ENCODE measurements around the gene ZNF593. TPM values are rescaled to one million over a fixed set of nuclear protein-coding genes. Genes with fewer than 3 reads are reported as not detected.

ZNF593 gene
- total and polyA plus RNA-seq, 9 of the 15 experiments (the other 6 are each of a cell fraction or from before 2014, with no cell fraction given), result 9.8 to 334 (median 48.2) TPM

DNA sequence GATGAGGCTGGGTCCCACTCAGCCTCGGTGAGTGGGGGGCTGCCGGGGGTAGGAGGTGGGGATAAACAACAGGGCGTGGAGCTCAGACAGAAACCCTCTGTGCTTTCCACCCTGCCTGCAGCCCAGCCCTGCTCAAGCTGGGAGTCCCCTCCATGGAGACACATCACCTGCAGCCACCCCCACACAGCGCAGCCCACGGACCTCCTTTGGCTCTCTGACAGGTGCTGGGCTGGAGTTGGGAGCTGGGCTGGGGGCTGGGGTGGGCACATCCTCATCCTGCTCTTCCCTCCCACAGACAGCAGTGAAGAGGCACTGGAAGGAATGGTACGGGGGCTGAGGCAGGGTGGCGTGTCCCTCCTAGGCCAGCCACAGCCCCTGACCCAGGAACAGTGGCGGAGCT is 18.8 kb downstream of the ZNF593 start:
- ChIA-PET POLR2A (interaction anchor here (0.8 kb wide), 1 partner anchor 12 kb away, joined by 3 read pairs; no protein-coding TSS in a partner anchor), CTCF (ENCODE audit: low intra/inter-chr PET ratio) (no interaction called here)
- Histone ChIP-seq H3K27ac (ENCODE audit: extremely low read depth, low read depth, low read length) (no peak overlapping the region), H3K9ac (ENCODE audit: insufficient read depth in 1 of 2, low read depth in 2 of 2, low read length in 2 of 2) (peak overlapping the region in 1 of 2 experiments; percentile 65; a peak in 2 of 4 replicates), H2AFZ (ENCODE audit: low read depth, low read length) (no peak overlapping the region), H3K4me3 (no peak overlapping the region), H3K36me3 (ENCODE audit: control insufficient read depth, insufficient read depth, low read length) (no peaks in the 10 kb centered on the region), H3K4me2 (ENCODE audit: insufficient read depth, low read length) (no peak overlapping the region), H3K27me3 (ENCODE audit: control insufficient read depth in 2 of 2, insufficient read depth in 2 of 2, low read length in 2 of 2) (no peaks in the 10 kb centered on the region), H3K9me3 (replicated peaks; ENCODE audit: control insufficient read depth, insufficient read depth, low read depth, low read length) (no peaks in the 10 kb centered on the region), H3K79me2 (ENCODE audit: control insufficient read depth, insufficient read depth, low read length) (no peaks in the 10 kb centered on the region), H4K20me1 (replicated peaks; ENCODE audit: control insufficient read depth, insufficient read depth, low read length) (0 out of 2 replicates have a peak, but pooled peaks cover 6% of the 10 kb centered on the region), H3K4me1 (replicated peaks in 1 of 2; ENCODE audit: control insufficient read depth in 2 of 2, insufficient read depth in 2 of 2, low read length in 2 of 2) (peaks cover 0 to 27% of the 10 kb centered on the region in 2 experiments; a peak in 2 of 5 replicates), H3K9me1 (ENCODE audit: control insufficient read depth, insufficient read depth, low read length) (no peaks in the 10 kb centered on the region)
- in situ Hi-C loops (cut with MboI), result no loop called here
- intact Hi-C loops (cut with micrococcal nuclease), result no loop called here
- TF ChIP-seq ZNF766 (CRISPR knock-in tag; conservative IDR thresholded peaks at IDR 0.05), result no peak
- WGBS (ENCODE audit: insufficient coverage, low coverage, missing lambda C conversion rate), result 79% methylated on average over 8 of the region's 8 CpGs
- no TSS peak for BruUV-seq (replicated peaks)
- no peak for DNase-seq (ENCODE audit: extremely low read depth in 1 of 4, low spot score in 3 of 4)
- ATAC-seq, result no peak
- FAIRE-seq, result no peak

DNA sequence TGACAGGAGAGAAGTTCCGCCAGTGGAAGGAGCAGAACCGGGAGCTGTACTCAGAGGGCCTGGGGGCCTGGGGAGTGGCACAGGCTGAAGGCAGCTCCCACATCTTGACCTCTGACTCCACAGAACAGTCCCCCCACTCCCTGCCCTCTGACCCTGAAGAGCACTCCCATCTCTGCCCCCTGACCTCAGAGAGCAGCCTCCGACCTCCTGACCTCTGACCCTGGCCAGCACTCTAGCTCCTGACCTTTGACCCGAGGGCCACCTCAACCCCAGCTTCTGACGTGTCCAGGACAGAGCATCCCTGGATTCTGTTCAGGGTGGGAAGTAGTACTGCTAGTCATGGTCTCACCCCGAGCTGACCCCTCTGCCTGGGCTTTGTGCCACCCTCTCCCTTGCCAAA is 19.6 kb downstream of the ZNF593 start:
- 51% methylated on average over 6 of the region's 6 CpGs for WGBS (ENCODE audit: insufficient coverage, low coverage, missing lambda C conversion rate)
- Histone ChIP-seq H3K4me3 (no peak overlapping the region), H3K4me2 (ENCODE audit: insufficient read depth, low read length) (no peak overlapping the region), H3K4me1 (replicated peaks in 1 of 2; ENCODE audit: control insufficient read depth in 2 of 2, insufficient read depth in 2 of 2, low read length in 2 of 2) (peaks cover 0 to 27% of the 10 kb centered on the region in 2 experiments; a peak in 2 of 5 replicates), H3K36me3 (ENCODE audit: control insufficient read depth, insufficient read depth, low read length) (no peaks in the 10 kb centered on the region), H3K27me3 (ENCODE audit: control insufficient read depth in 2 of 2, insufficient read depth in 2 of 2, low read length in 2 of 2) (no peaks in the 10 kb centered on the region), H3K9me1 (ENCODE audit: control insufficient read depth, insufficient read depth, low read length) (no peaks in the 10 kb centered on the region), H3K27ac (ENCODE audit: extremely low read depth, low read depth, low read length) (no peak overlapping the region), H2AFZ (ENCODE audit: low read depth, low read length) (peak overlapping the region; percentile 67; the same call in 1 of the 2 replicates), H4K20me1 (replicated peaks; ENCODE audit: control insufficient read depth, insufficient read depth, low read length) (0 out of 2 replicates have a peak, but pooled peaks cover 6% of the 10 kb centered on the region), H3K9me3 (replicated peaks; ENCODE audit: control insufficient read depth, insufficient read depth, low read depth, low read length) (no peaks in the 10 kb centered on the region), H3K79me2 (ENCODE audit: control insufficient read depth, insufficient read depth, low read length) (no peaks in the 10 kb centered on the region), H3K9ac (ENCODE audit: insufficient read depth in 1 of 2, low read depth in 2 of 2, low read length in 2 of 2) (0 out of 4 replicates have a peak overlapping the region, but pooled peaks of 1 of the 2 experiments have one; percentile 65)
- no peak for FAIRE-seq
- DNase-seq (ENCODE audit: extremely low read depth in 1 of 4, low spot score in 3 of 4), result peak in 1 of 4 experiments; percentile 30
- intact Hi-C loops (cut with micrococcal nuclease) (no loop called here), in situ Hi-C loops (cut with MboI) (no loop called here)
- ATAC-seq, result peak; percentile 17; the same call in 2 of the 3 replicates
- no TSS peak for BruUV-seq (replicated peaks)
- ChIA-PET POLR2A (interaction anchor here (0.6 to 1.4 kb wide), 6 partner anchors 11 to 82 kb away, joined by 3 to 4 read pairs (median 3); partner anchors contain the start of genes CNKSR1 and ZNF593), CTCF (ENCODE audit: low intra/inter-chr PET ratio) (interaction anchor here (0.6 to 1.6 kb wide), 3 partner anchors 45 to 199 kb away, joined by 3 to 4 read pairs (median 3); partner anchors contain the start of gene CEP85)
- TF ChIP-seq, protein P1, sequence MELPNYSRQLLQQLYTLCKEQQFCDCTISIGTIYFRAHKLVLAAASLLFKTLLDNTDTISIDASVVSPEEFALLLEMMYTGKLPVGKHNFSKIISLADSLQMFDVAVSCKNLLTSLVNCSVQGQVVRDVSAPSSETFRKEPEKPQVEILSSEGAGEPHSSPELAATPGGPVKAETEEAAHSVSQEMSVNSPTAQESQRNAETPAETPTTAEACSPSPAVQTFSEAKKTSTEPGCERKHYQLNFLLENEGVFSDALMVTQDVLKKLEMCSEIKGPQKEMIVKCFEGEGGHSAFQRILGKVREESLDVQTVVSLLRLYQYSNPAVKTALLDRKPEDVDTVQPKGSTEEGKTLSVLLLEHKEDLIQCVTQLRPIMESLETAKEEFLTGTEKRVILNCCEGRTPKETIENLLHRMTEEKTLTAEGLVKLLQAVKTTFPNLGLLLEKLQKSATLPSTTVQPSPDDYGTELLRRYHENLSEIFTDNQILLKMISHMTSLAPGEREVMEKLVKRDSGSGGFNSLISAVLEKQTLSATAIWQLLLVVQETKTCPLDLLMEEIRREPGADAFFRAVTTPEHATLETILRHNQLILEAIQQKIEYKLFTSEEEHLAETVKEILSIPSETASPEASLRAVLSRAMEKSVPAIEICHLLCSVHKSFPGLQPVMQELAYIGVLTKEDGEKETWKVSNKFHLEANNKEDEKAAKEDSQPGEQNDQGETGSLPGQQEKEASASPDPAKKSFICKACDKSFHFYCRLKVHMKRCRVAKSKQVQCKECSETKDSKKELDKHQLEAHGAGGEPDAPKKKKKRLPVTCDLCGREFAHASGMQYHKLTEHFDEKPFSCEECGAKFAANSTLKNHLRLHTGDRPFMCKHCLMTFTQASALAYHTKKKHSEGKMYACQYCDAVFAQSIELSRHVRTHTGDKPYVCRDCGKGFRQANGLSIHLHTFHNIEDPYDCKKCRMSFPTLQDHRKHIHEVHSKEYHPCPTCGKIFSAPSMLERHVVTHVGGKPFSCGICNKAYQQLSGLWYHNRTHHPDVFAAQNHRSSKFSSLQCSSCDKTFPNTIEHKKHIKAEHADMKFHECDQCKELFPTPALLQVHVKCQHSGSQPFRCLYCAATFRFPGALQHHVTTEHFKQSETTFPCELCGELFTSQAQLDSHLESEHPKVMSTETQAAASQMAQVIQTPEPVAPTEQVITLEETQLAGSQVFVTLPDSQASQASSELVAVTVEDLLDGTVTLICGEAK (IDR thresholded peaks at IDR 0.05), result no peak
- TF ChIP-seq, protein P1 (CRISPR knock-in tag; IDR thresholded peaks at IDR 0.05), result 0 out of 2 replicates have a peak, but pooled peaks have one; percentile 11
- TF ChIP-seq NR2C1 (IDR thresholded peaks at IDR 0.05) (peak; percentile 97), NR2C1 (tag; IDR thresholded peaks at IDR 0.05) (peak; percentile 98)
